Measurements from ENCODE around the gene DNAH10. TPM values are rescaled to one million over a fixed set of nuclear protein-coding genes. Genes with fewer than 3 reads are reported as not detected.

The DNAH10 gene
- total and polyA plus RNA-seq, 10 of the 15 experiments (the other 5 are each of a cell fraction or from before 2014, with no cell fraction given) = 0.01 to 0.32 (median 0.06) TPM

- H3K4me2 ChIP-seq (ENCODE audit: control insufficient read depth, insufficient read depth) = no peak overlapping the region
- no peak overlapping the region for H3K9ac ChIP-seq (ENCODE audit: control insufficient read depth, insufficient read depth, low read length)
- H3K27me3 ChIP-seq (replicated peaks in 1 of 2; ENCODE audit: control insufficient read depth in 2 of 2, insufficient read depth in 2 of 2, low read length in 1 of 2) = no peaks in the 10 kb centered on the region; a peak in 2 of 4 replicates
- FAIRE-seq = no peak
- DNase-seq (ENCODE audit: low read depth, low spot score) = no peak
- no peaks in the 10 kb centered on the region for H3K79me2 ChIP-seq (ENCODE audit: control insufficient read depth, insufficient read depth, low read length)
- ChIA-PET RAD21 (ENCODE audit: unreplicated experiment) (no interaction called here), CTCF (no interaction called here), SMC1A (ENCODE audit: uncharacterized antibody, unreplicated experiment) (interaction anchor here (0.6 kb wide), 1 partner anchor 237 kb away, joined by 3 read pairs; no protein-coding TSS in a partner anchor), POLR2A (no interaction called here)
- intact Hi-C loops (cut with micrococcal nuclease; ENCODE audit: unreplicated experiment) = no loop called here
- H3K9me3 ChIP-seq (replicated peaks; ENCODE audit: control insufficient read depth, insufficient read depth, low read length) = no peaks in the 10 kb centered on the region
- no peak overlapping the region for H2AFZ ChIP-seq (ENCODE audit: control insufficient read depth, low read depth, low read length)
- H3K4me3 ChIP-seq = no peak overlapping the region
- in situ Hi-C loops (cut with MboI) = no loop called here
- H3K27ac ChIP-seq (ENCODE audit: control insufficient read depth, insufficient read depth) = no peak overlapping the region
- no TSS peak for BruUV-seq (replicated peaks)
- no peak for ATAC-seq
- H4K20me1 ChIP-seq (ENCODE audit: control insufficient read depth, insufficient read depth) = no peaks in the 10 kb centered on the region
- TF ChIP-seq CBX3 (IDR thresholded peaks at IDR 0.05; ENCODE audit: borderline replicate concordance, low read depth) (no peak), MYC (IDR thresholded peaks at IDR 0.05; ENCODE audit: insufficient read depth, insufficient read length, insufficient replicate concordance, low read length, severe bottlenecking) (no peak), EP300 (IDR thresholded peaks at IDR 0.05; ENCODE audit: borderline replicate concordance in 1 of 2, control insufficient read depth in 1 of 2, low read depth in 2 of 2, low read length in 2 of 2) (no peak)
- H3K4me1 ChIP-seq (ENCODE audit: control insufficient read depth, insufficient read depth, low read length) = no peaks in the 10 kb centered on the region
- WGBS (ENCODE audit: insufficient coverage, insufficient replicate concordance, low lambda C conversion rate, missing lambda C conversion rate) = 63% methylated on average over 10 of the region's 10 CpGs
- H3K36me3 ChIP-seq (ENCODE audit: control insufficient read depth in 2 of 2, insufficient read depth in 2 of 2, low read length in 1 of 2) = no peaks in the 10 kb centered on the region
Observed at GRCh38 chr12:123868791-123869190, 106.7 kb downstream of the DNAH10 start.

- Histone ChIP-seq H3K27ac (ENCODE audit: control insufficient read depth, insufficient read depth) (no peak overlapping the region), H4K20me1 (ENCODE audit: control insufficient read depth, insufficient read depth) (no peaks in the 10 kb centered on the region), H3K4me2 (ENCODE audit: control insufficient read depth, insufficient read depth) (no peak overlapping the region), H3K36me3 (ENCODE audit: control insufficient read depth in 2 of 2, insufficient read depth in 2 of 2, low read length in 1 of 2) (no peaks in the 10 kb centered on the region), H2AFZ (ENCODE audit: control insufficient read depth, low read depth, low read length) (no peak overlapping the region), H3K27me3 (replicated peaks in 1 of 2; ENCODE audit: control insufficient read depth in 2 of 2, insufficient read depth in 2 of 2, low read length in 1 of 2) (peaks cover 0 to 2% of the 10 kb centered on the region in 2 experiments; a peak in 1 of 4 replicates), H3K79me2 (ENCODE audit: control insufficient read depth, insufficient read depth, low read length) (no peaks in the 10 kb centered on the region), H3K9me3 (replicated peaks; ENCODE audit: control insufficient read depth, insufficient read depth, low read length) (no peaks in the 10 kb centered on the region), H3K4me3 (no peak overlapping the region), H3K9ac (ENCODE audit: control insufficient read depth, insufficient read depth, low read length) (no peak overlapping the region), H3K4me1 (ENCODE audit: control insufficient read depth, insufficient read depth, low read length) (no peaks in the 10 kb centered on the region)
- no peak for DNase-seq (ENCODE audit: low read depth, low spot score)
- no TSS peak for BruUV-seq (replicated peaks)
- no peak for ATAC-seq
- FAIRE-seq = no peak
- 10% methylated on average over 3 of the region's 3 CpGs for WGBS (ENCODE audit: insufficient coverage, insufficient replicate concordance, low lambda C conversion rate, missing lambda C conversion rate)
- ChIA-PET CTCF (no interaction called here), SMC1A (ENCODE audit: uncharacterized antibody, unreplicated experiment) (no interaction called here), POLR2A (no interaction called here), RAD21 (ENCODE audit: unreplicated experiment) (no interaction called here)
- in situ Hi-C loops (cut with MboI) = no loop called here
- 0 out of 2 replicates have a peak, but pooled peaks have one; percentile 6 for TF ChIP-seq SPI1 (IDR thresholded peaks at IDR 0.05; ENCODE audit: borderline replicate concordance, insufficient read depth, low read depth, low read length)
- no peak for TF ChIP-seq SREBF1 (IDR thresholded peaks at IDR 0.05; ENCODE audit: low read length)
- no peak for TF ChIP-seq E4F1 (IDR thresholded peaks at IDR 0.05; ENCODE audit: borderline replicate concordance, partially characterized antibody)
- intact Hi-C loops (cut with micrococcal nuclease; ENCODE audit: unreplicated experiment) = no loop called here
Observed at GRCh38 chr12:123873793-123874192, 111.7 kb downstream of the DNAH10 start.
